ENCODE measurements around the gene MTHFD2L.

The MTHFD2L gene

DNA sequence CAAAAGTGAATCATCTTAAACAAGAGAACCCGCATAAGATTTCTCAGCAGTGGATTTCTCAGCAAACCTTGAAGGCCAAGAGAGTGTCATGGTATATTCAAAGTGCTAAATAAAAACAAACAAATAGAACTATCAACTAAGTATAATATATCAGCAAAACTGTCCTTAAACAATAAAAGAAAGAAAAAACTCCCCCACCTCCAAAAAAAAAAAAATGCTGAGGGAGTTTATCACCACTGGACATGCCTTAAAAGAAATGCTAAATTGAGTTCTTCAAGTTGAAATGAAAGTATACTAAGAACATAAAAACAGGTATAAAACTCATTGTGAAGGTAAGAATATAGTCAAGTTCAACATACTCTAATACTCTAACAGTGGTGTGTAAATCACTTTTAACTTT, 96.5 kb downstream of the MTHFD2L start:
- Histone ChIP-seq H3K27ac (ENCODE audit: poor library complexity, severe bottlenecking) (no peak overlapping the region), H3K36me3 (ENCODE audit: low read depth) (peaks cover 5% of the 10 kb centered on the region; the same call in 1 of the 2 replicates), H3K4me3 (ENCODE audit: severe bottlenecking) (no peak overlapping the region), H3K9me3 (ENCODE audit: severe bottlenecking) (peaks cover 13% of the 10 kb centered on the region), H3K4me1 (ENCODE audit: insufficient read depth, poor library complexity, severe bottlenecking) (no peaks in the 10 kb centered on the region), H3K27me3 (ENCODE audit: insufficient read depth, poor library complexity, severe bottlenecking) (no peaks in the 10 kb centered on the region)
- DNase-seq (ENCODE audit: low spot score) (no peak), ATAC-seq (ENCODE audit: low read depth) (no peak)
- TF ChIP-seq CTCF (IDR thresholded peaks at IDR 0.05; ENCODE audit: poor library complexity, severe bottlenecking) = no peak

- TF ChIP-seq CTCF (IDR thresholded peaks at IDR 0.05; ENCODE audit: poor library complexity, severe bottlenecking) = no peak
- DNase-seq (ENCODE audit: low spot score) = no peak
- no peak for ATAC-seq (ENCODE audit: low read depth)
- no peaks in the 10 kb centered on the region for H3K27me3 ChIP-seq (ENCODE audit: insufficient read depth, poor library complexity, severe bottlenecking)
- peaks cover 5% of the 10 kb centered on the region; the same call in 1 of the 2 replicates for H3K36me3 ChIP-seq (ENCODE audit: low read depth)
- H3K27ac ChIP-seq (ENCODE audit: poor library complexity, severe bottlenecking) = no peak overlapping the region
- H3K4me1 ChIP-seq (ENCODE audit: insufficient read depth, poor library complexity, severe bottlenecking) = no peaks in the 10 kb centered on the region
- no peak overlapping the region for H3K4me3 ChIP-seq (ENCODE audit: severe bottlenecking)
- H3K9me3 ChIP-seq (ENCODE audit: severe bottlenecking) = peaks cover 13% of the 10 kb centered on the region
These were observed 97.2 kb downstream of the MTHFD2L start for GRCh38 chr4:74255096-74255495.

GRCh38 chr4:74258963-74259362, 101.0 kb downstream of the MTHFD2L start:
- no peak overlapping the region for H3K27ac ChIP-seq (ENCODE audit: poor library complexity, severe bottlenecking)
- no peak for TF ChIP-seq CTCF (IDR thresholded peaks at IDR 0.05; ENCODE audit: poor library complexity, severe bottlenecking)

DNA sequence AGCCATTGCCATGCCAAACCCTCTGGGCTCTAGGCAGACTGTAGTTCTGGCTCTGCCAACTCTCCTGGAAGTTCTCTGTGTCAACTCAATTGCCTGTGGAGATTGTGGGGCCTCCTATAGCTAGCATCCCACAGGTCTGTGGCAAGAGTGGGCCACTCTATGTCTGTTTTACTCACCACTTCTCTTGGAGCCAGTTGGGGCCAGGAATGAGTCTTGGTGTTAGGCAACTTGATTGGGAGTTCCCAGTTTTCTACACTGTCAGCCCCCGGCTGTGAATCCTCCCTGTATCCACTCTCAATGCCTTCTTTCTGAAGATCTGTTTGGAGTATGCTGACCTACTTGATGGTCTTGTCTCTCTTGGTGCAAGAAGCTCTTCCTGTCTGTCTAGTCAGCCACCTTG, 102.1 kb downstream of the MTHFD2L start:
- no peak for ATAC-seq (ENCODE audit: low read depth)
- no peaks in the 10 kb centered on the region for H3K36me3 ChIP-seq (ENCODE audit: low read depth)

More at GRCh38 chr4:74258963-74259362, 101.0 kb downstream of the MTHFD2L start:
- DNase-seq (ENCODE audit: low spot score) (no peak), ATAC-seq (ENCODE audit: low read depth) (no peak)
- Histone ChIP-seq H3K27me3 (ENCODE audit: insufficient read depth, poor library complexity, severe bottlenecking) (no peaks in the 10 kb centered on the region), H3K4me1 (ENCODE audit: insufficient read depth, poor library complexity, severe bottlenecking) (no peaks in the 10 kb centered on the region), H3K9me3 (ENCODE audit: severe bottlenecking) (no peaks in the 10 kb centered on the region), H3K36me3 (ENCODE audit: low read depth) (no peaks in the 10 kb centered on the region), H3K4me3 (ENCODE audit: severe bottlenecking) (no peak overlapping the region)

More for the DNA sequence above, 102.1 kb downstream of the MTHFD2L start:
- Histone ChIP-seq H3K27ac (ENCODE audit: poor library complexity, severe bottlenecking) (no peak overlapping the region), H3K4me3 (ENCODE audit: severe bottlenecking) (no peak overlapping the region), H3K9me3 (ENCODE audit: severe bottlenecking) (no peaks in the 10 kb centered on the region), H3K27me3 (ENCODE audit: insufficient read depth, poor library complexity, severe bottlenecking) (no peaks in the 10 kb centered on the region), H3K4me1 (ENCODE audit: insufficient read depth, poor library complexity, severe bottlenecking) (no peaks in the 10 kb centered on the region)
- DNase-seq (ENCODE audit: low spot score) = no peak
- no peak for TF ChIP-seq CTCF (IDR thresholded peaks at IDR 0.05; ENCODE audit: poor library complexity, severe bottlenecking)
